ENCODE results near the gene DIP2B.

Gene DIP2B

GRCh38 chr12:50581226-50582184 lies 76.7 kb downstream of the DIP2B start:
- DNase-seq (ENCODE audit: low read depth), result peak; percentile 76
- no peak for TF ChIP-seq CTCF (conservative IDR thresholded peaks at IDR 0.05; ENCODE audit: control insufficient read depth, insufficient read depth, low read depth, low read length)
- no peak overlapping the region for H3K4me3 ChIP-seq (ENCODE audit: control insufficient read depth, low read depth, low read length)

GRCh38 chr12:50584135-50584534 lies 79.3 kb downstream of the DIP2B start:
- no peak overlapping the region for H3K4me3 ChIP-seq (ENCODE audit: control insufficient read depth, low read depth, low read length)
- no peak for TF ChIP-seq CTCF (conservative IDR thresholded peaks at IDR 0.05; ENCODE audit: control insufficient read depth, insufficient read depth, low read depth, low read length)
- DNase-seq (ENCODE audit: low read depth), result no peak

GRCh38 chr12:50589650-50590435 lies 85.1 kb downstream of the DIP2B start:
- peak; percentile 70 for DNase-seq (ENCODE audit: low read depth)
- no peak for TF ChIP-seq CTCF (conservative IDR thresholded peaks at IDR 0.05; ENCODE audit: control insufficient read depth, insufficient read depth, low read depth, low read length)
- no peak overlapping the region for H3K4me3 ChIP-seq (ENCODE audit: control insufficient read depth, low read depth, low read length)

GRCh38 chr12:50590869-50591268 lies 86.1 kb downstream of the DIP2B start:
- no peak overlapping the region for H3K4me3 ChIP-seq (ENCODE audit: control insufficient read depth, low read depth, low read length)
- no peak for TF ChIP-seq CTCF (conservative IDR thresholded peaks at IDR 0.05; ENCODE audit: control insufficient read depth, insufficient read depth, low read depth, low read length)
- DNase-seq (ENCODE audit: low read depth), result no peak

GRCh38 chr12:50595667-50596066 lies 90.9 kb downstream of the DIP2B start:
- no peak for DNase-seq (ENCODE audit: low read depth)
- no peak for TF ChIP-seq CTCF (conservative IDR thresholded peaks at IDR 0.05; ENCODE audit: control insufficient read depth, insufficient read depth, low read depth, low read length)

GRCh38 chr12:50597200-50598195 lies 92.7 kb downstream of the DIP2B start:
- no peak overlapping the region for H3K4me3 ChIP-seq (ENCODE audit: control insufficient read depth, low read depth, low read length)
- no peak for TF ChIP-seq CTCF (conservative IDR thresholded peaks at IDR 0.05; ENCODE audit: control insufficient read depth, insufficient read depth, low read depth, low read length)
- DNase-seq (ENCODE audit: low read depth), result peak; percentile 87

More at GRCh38 chr12:50595667-50596066, 90.9 kb downstream of the DIP2B start:
- no peak overlapping the region for H3K4me3 ChIP-seq (ENCODE audit: control insufficient read depth, low read depth, low read length)

All from fibroblast of mammary gland (primary cell).